Glutamatergic neuron (in vitro differentiated cells): ENCODE measurements around the gene ZNF100. TPM values are rescaled to one million over a fixed set of nuclear protein-coding genes. Genes with fewer than 3 reads are reported as not detected.
"Not testable (repeated sequence)": the region's sequence is repeated elsewhere in the genome, so short reads cannot be mapped to it uniquely, and the experiment has no call there.

ENCODE experiments used
- DNase-seq: peaks from one replicate; pipeline ENCODE4 v3.0.0; 2022
- H3K27ac Mint-ChIP-seq: one replicate; pipeline ENCODE4 v1.8.0; 2020; ENCODE audit warnings: mild to moderate bottlenecking, mixed read lengths, inconsistent platforms; ENCODE audit not compliant: unreplicated experiment
- H3K27me3 Mint-ChIP-seq: one replicate; pipeline ENCODE4 v1.8.0; 2020; ENCODE audit warnings: mild to moderate bottlenecking, moderate library complexity, mixed read lengths, inconsistent platforms; ENCODE audit not compliant: unreplicated experiment
- H3K36me3 Mint-ChIP-seq: one replicate; pipeline ENCODE4 v1.8.0; 2020; ENCODE audit warnings: mild to moderate bottlenecking, mixed read lengths, inconsistent platforms; ENCODE audit not compliant: unreplicated experiment
- H3K4me1 Mint-ChIP-seq: one replicate; pipeline ENCODE4 v1.8.0; 2020; ENCODE audit warnings: mild to moderate bottlenecking, low read depth, mixed read lengths, inconsistent platforms; ENCODE audit not compliant: unreplicated experiment
- H3K4me3 Mint-ChIP-seq: one replicate; pipeline ENCODE4 v1.8.0; 2020; ENCODE audit warnings: mild to moderate bottlenecking, mixed read lengths, inconsistent platforms; ENCODE audit not compliant: unreplicated experiment
- H3K9me3 Mint-ChIP-seq: one replicate; pipeline ENCODE4 v1.8.0; 2020; ENCODE audit warnings: mild to moderate bottlenecking, moderate library complexity, mixed read lengths, inconsistent platforms; ENCODE audit not compliant: unreplicated experiment
- CTCF ChIP-seq: fragments of 200-600 bp; sonication (generic); IDR thresholded peaks from one replicate; pipeline ENCODE4 v1.5.0; 2021; ENCODE audit not compliant: partially characterized antibody, unreplicated experiment
- total RNA-seq: library from RNA; stranded (reverse); fragmentation: NEBNext Ultra II Directional; extraction: Animal tissue kit (Norgen Biotek cat#: 25700); gene quantifications from one replicate; pipeline ENCODE4 v1.2.1, GENCODE V29; 2021; ENCODE audit not compliant: unreplicated experiment

ZNF100 gene
- total RNA-seq, 1 donor from 2014 or later = 29.0 TPM

GRCh38 chr19:21765151-21765550 is 2.2 kb downstream of the ZNF100 start:
- H3K27me3 Mint-ChIP-seq = peaks cover 6% of the 10 kb centered on the region
- peaks cover 6% of the 10 kb centered on the region for H3K9me3 Mint-ChIP-seq
- no peak for TF ChIP-seq CTCF
- H3K27ac Mint-ChIP-seq = no peak overlapping the region
- H3K36me3 Mint-ChIP-seq = peaks cover 15% of the 10 kb centered on the region
- DNase-seq = no peak
- H3K4me3 Mint-ChIP-seq = peak overlapping the region; percentile 70
- H3K4me1 Mint-ChIP-seq = peaks cover 8% of the 10 kb centered on the region

GRCh38 chr19:21761547-21761946 is 5.8 kb downstream of the ZNF100 start:
- not testable (repeated sequence) for H3K4me1 Mint-ChIP-seq, DNase-seq, H3K9me3 Mint-ChIP-seq, H3K27me3 Mint-ChIP-seq, H3K27ac Mint-ChIP-seq, H3K4me3 Mint-ChIP-seq
- peaks cover 25% of the 10 kb centered on the region for H3K36me3 Mint-ChIP-seq

GRCh38 chr19:21758296-21758695 is 9.1 kb downstream of the ZNF100 start:
- H3K9me3 Mint-ChIP-seq = no peaks in the 10 kb centered on the region
- DNase-seq = no peak
- H3K4me3 Mint-ChIP-seq = no peak overlapping the region
- TF ChIP-seq CTCF = no peak
- no peaks in the 10 kb centered on the region for H3K27me3 Mint-ChIP-seq
- peaks cover 36% of the 10 kb centered on the region for H3K36me3 Mint-ChIP-seq
- no peaks in the 10 kb centered on the region for H3K4me1 Mint-ChIP-seq
- H3K27ac Mint-ChIP-seq = no peak overlapping the region

- DNase-seq, H3K4me1 Mint-ChIP-seq, H3K27me3 Mint-ChIP-seq, H3K4me3 Mint-ChIP-seq, H3K9me3 Mint-ChIP-seq: not testable (repeated sequence)
- Mint-ChIP-seq H3K36me3 (peaks cover 26% of the 10 kb centered on the region), H3K27ac (peak overlapping the region; percentile 17)
These were observed 11.8 kb downstream of the ZNF100 start for GRCh38 chr19:21755555-21755954.

- no peak for TF ChIP-seq CTCF
- Mint-ChIP-seq H3K27me3 (no peaks in the 10 kb centered on the region), H3K4me3 (no peak overlapping the region), H3K4me1 (no peaks in the 10 kb centered on the region), H3K27ac (no peak overlapping the region), H3K36me3 (peaks cover 16% of the 10 kb centered on the region), H3K9me3 (no peaks in the 10 kb centered on the region)
- no peak for DNase-seq
These were observed 16.0 kb downstream of the ZNF100 start for GRCh38 chr19:21751384-21751783.

GRCh38 chr19:21750586-21751128 is 16.7 kb downstream of the ZNF100 start:
- Mint-ChIP-seq H3K27me3 (no peaks in the 10 kb centered on the region), H3K36me3 (peaks cover 10% of the 10 kb centered on the region), H3K4me1 (no peaks in the 10 kb centered on the region)

More at GRCh38 chr19:21750586-21751128, 16.7 kb downstream of the ZNF100 start:
- H3K4me3 Mint-ChIP-seq = no peak overlapping the region
- no peak for DNase-seq
- H3K27ac Mint-ChIP-seq = no peak overlapping the region
- H3K9me3 Mint-ChIP-seq = no peaks in the 10 kb centered on the region
- TF ChIP-seq CTCF = no peak
